NCI-H1694 (cell line): ENCODE measurements around the gene LILRB4.
"Not testable (repeated sequence)": the region's sequence is repeated elsewhere in the genome, so short reads cannot be mapped to it uniquely, and the experiment has no call there.

Source experiments
- DNase-seq: peaks from one replicate; lab custom pipeline; 2025; lab: John Stamatoyannopoulos, UW

The LILRB4 gene

DNA sequence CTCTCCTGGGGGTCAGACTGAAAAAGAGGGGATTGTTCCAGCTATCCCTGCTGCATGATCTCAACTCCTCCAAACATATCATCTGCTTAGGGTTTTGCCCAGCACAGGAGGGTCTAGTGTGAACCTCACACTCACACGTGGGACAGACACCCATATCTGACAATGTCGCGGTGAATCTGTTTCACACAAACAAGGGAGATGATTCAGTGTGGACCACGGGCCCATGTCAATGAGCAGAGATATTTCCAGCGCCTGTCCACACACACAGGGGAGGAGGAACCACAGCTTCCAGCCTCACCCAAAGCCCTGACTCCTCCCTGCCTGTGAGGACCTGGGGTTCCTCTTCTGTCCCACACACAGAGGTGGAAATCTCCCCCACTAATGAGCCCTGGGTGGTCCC is 31.9 kb downstream of the LILRB4 start:
- DNase-seq, result no peak

- DNase-seq, result no peak
Measured at GRCh38 chr19:54696117-54696548, 33.3 kb downstream of the LILRB4 start.

DNA sequence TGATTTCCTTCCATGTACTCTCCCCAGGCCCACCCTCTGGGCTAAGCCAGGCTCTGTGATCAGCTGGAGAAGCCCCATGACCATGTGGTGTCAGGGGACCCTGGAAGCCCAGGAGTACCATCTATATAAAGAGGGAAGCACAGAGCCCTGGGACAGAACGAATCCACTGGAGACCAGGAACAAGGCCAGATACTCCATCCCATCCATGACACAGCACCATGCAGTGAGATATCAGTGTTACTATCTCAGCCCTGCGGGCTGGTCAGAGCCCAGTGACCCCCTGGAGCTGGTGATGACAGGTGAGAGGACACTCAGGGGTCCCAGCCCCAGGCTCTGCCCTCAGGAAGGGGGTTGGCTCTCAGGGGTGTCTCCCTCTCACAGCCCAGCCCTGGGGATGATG is 34.0 kb downstream of the LILRB4 start:
- no peak for DNase-seq

GRCh38 chr19:54697716-54698115 is 34.9 kb downstream of the LILRB4 start:
- DNase-seq, result not testable (repeated sequence)

DNA sequence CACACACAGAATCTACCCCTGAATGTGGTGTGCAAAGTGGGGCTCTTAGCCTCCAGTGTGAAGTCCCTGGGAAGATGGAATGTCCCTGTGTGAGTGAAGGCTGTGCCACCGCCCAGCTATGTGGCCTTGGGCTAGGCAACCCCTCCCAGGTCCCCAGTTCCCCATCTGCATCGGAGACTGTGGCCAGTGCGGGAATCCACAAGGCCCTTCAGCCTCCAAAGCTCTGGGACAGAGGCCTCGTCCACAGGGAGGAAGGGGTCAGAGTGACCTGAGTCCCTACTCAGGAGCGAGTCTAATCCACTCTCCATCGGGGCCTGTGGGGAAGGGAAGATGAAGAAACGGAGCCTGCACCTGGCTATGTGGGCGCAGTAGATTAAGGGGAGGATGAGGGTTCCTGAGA is 42.1 kb downstream of the LILRB4 start:
- DNase-seq, result no peak

DNA sequence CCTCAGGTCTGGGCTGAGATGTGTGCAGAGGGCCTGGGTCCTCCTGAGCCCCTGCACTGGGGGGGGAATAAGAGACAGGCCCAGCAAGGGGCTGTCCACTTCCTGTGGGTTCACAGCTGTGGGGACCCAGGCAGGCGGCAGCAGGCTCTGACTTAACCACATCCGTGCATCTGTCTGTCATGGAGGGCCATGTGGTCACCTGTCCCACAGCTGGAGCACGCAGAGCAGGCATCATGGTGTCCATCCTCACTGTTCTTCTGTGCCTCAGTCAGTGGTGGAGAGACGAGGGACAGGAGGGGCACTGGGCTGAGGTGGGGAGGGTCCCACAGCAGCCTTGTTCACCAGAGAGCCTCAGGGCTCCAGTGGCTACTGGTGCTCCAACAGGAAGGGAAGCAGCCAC is 45.2 kb downstream of the LILRB4 start:
- DNase-seq, result no peak

DNA sequence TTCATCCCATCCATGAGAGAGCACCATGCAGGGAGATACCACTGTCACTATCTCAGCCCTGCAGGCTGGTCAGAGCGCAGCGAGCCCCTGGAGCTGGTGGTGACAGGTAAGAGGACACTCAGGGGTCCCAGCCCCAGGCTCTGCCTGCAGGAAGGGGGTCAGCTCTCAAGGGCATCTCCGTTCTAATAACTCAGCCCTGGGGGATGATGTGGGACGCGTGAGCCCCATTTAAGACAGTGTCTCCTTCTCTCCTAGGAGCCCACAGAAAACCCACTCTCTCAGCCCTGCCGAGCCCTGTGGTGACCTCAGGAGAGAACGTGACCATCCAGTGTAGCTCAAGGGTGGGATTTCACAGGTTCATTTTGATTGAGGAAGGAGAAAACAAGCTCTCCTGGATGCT is 46.0 kb downstream of the LILRB4 start:
- DNase-seq, result no peak

- no peak for DNase-seq
Measured at GRCh38 chr19:54709212-54709948, 46.6 kb downstream of the LILRB4 start.

DNA sequence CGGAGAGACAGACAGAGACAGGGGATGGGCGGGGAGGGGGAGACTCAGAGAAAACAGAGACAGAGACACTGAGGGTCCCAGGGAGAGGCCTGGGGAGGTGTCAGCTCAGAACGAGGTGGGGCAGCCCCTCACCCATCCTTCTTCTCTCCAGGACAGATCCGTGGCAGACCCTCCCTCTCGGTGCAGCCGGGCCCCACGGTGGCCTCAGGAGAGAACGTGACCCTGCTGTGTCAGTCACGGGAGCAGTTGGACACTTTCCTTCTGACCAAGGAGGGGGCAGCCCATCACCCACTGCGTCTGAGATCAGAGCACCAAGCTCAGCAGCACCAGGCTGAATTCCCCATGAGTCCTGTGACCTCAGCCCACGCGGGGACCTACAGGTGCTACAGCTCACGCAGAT is 47.2 kb downstream of the LILRB4 start:
- not testable (repeated sequence) for DNase-seq
